ENCODE results near the gene ARMC12. TPM values are rescaled to one million over a fixed set of nuclear protein-coding genes. Genes with fewer than 3 reads are reported as not detected.
"Not testable (repeated sequence)": the region's sequence is repeated elsewhere in the genome, so short reads cannot be mapped to it uniquely, and the experiment has no call there.

Gene ARMC12
- total and polyA plus RNA-seq, 2 donors (not counting 1 experiment from before 2014, with no cell fraction given): 0.17 to 0.50 TPM

- peak; percentile 75 to 88 for DNase-seq (ENCODE audit: low read depth in 2 of 2)
- no peaks in the 10 kb centered on the region for H3K9me3 ChIP-seq (ENCODE audit: control insufficient read depth, insufficient read depth, low read depth, low read length)
Measured at GRCh38 chr6:35731414-35731735, 5.5 kb upstream of the ARMC12 start.

GRCh38 chr6:35731736-35732532 lies 4.9 kb upstream of the ARMC12 start:
- peak overlapping the region; percentile 71 for H3K4me2 ChIP-seq (ENCODE audit: extremely low read depth, insufficient read depth, low read length)

More at GRCh38 chr6:35731414-35731735, 5.5 kb upstream of the ARMC12 start:
- peak overlapping the region; percentile 66 for H3K4me2 ChIP-seq (ENCODE audit: extremely low read depth, insufficient read depth, low read length)
- peak overlapping the region; percentile 62 for H2AFZ ChIP-seq (ENCODE audit: low read length)
- no peaks in the 10 kb centered on the region for H4K20me1 ChIP-seq (ENCODE audit: control insufficient read depth, extremely low read depth, insufficient read depth, low read length)
- H3K79me2 ChIP-seq (ENCODE audit: control insufficient read depth, insufficient read depth, low read length): no peaks in the 10 kb centered on the region
- peak overlapping the region; percentile 83 for H3K9ac ChIP-seq (ENCODE audit: insufficient read depth, low read length)
- H3K36me3 ChIP-seq (ENCODE audit: control insufficient read depth, insufficient read depth, low read length): no peaks in the 10 kb centered on the region
- H3K4me3 ChIP-seq (replicated peaks in 1 of 4; ENCODE audit: control extremely low read depth in 1 of 4, insufficient read depth in 1 of 4, low read depth in 3 of 4, low read length in 4 of 4): peak overlapping the region; percentile 34 to 78 (median 70)
- H3K27me3 ChIP-seq (ENCODE audit: control insufficient read depth, insufficient read depth, low read length): no peaks in the 10 kb centered on the region
- peak overlapping the region; percentile 87 for H3K27ac ChIP-seq (ENCODE audit: insufficient read depth, low read length)
- TF ChIP-seq, protein P1, sequence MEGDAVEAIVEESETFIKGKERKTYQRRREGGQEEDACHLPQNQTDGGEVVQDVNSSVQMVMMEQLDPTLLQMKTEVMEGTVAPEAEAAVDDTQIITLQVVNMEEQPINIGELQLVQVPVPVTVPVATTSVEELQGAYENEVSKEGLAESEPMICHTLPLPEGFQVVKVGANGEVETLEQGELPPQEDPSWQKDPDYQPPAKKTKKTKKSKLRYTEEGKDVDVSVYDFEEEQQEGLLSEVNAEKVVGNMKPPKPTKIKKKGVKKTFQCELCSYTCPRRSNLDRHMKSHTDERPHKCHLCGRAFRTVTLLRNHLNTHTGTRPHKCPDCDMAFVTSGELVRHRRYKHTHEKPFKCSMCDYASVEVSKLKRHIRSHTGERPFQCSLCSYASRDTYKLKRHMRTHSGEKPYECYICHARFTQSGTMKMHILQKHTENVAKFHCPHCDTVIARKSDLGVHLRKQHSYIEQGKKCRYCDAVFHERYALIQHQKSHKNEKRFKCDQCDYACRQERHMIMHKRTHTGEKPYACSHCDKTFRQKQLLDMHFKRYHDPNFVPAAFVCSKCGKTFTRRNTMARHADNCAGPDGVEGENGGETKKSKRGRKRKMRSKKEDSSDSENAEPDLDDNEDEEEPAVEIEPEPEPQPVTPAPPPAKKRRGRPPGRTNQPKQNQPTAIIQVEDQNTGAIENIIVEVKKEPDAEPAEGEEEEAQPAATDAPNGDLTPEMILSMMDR (conservative IDR thresholded peaks at IDR 0.05 in 1 of 2, IDR thresholded peaks at IDR 0.05 in 1 of 2; ENCODE audit: low read depth in 1 of 2, low read length in 2 of 2): no peak
- TF ChIP-seq EZH2 (IDR thresholded peaks at IDR 0.05; ENCODE audit: low read length, missing control alignments): no peak
- peaks cover 26% of the 10 kb centered on the region for H3K4me1 ChIP-seq (ENCODE audit: control insufficient read depth, extremely low read depth, insufficient read depth, low read length)

DNA sequence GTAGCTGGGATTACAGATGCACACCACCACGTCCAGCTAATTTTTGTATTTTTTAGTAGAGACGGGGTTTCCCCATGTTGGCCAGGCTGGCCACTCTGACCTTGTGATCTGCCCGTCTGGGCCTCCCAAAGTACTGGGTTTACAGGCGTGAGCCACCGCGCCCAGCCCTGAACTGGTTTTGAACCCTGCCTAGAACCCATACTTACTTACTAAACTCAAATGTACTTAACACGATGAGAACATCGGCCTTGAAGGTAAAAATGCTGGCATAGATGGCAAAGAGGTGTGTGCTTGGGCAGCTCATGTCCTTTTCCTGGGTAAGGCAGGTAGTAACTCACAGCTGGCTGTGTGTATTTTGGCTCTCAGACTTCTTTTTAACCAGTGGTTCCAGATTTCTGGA lies 3.2 kb upstream of the ARMC12 start:
- peaks cover 8% of the 10 kb centered on the region for H3K4me1 ChIP-seq (ENCODE audit: control insufficient read depth, extremely low read depth, insufficient read depth, low read length)
- H3K27ac ChIP-seq (ENCODE audit: insufficient read depth, low read length): no peak overlapping the region
- no peaks in the 10 kb centered on the region for H3K79me2 ChIP-seq (ENCODE audit: control insufficient read depth, insufficient read depth, low read length)
- no peaks in the 10 kb centered on the region for H4K20me1 ChIP-seq (ENCODE audit: control insufficient read depth, extremely low read depth, insufficient read depth, low read length)
- H3K27me3 ChIP-seq (ENCODE audit: control insufficient read depth, insufficient read depth, low read length): no peaks in the 10 kb centered on the region
- no peaks in the 10 kb centered on the region for H3K36me3 ChIP-seq (ENCODE audit: control insufficient read depth, insufficient read depth, low read length)
- no peak for TF ChIP-seq EZH2 (IDR thresholded peaks at IDR 0.05; ENCODE audit: low read length, missing control alignments)
- TF ChIP-seq, protein P1 (conservative IDR thresholded peaks at IDR 0.05 in 1 of 2, IDR thresholded peaks at IDR 0.05 in 1 of 2; ENCODE audit: low read depth in 1 of 2, low read length in 2 of 2): no peak
- no peak overlapping the region for H3K9ac ChIP-seq (ENCODE audit: insufficient read depth, low read length)
- H2AFZ ChIP-seq (ENCODE audit: low read length): no peak overlapping the region
- no peak for DNase-seq (ENCODE audit: low read depth in 2 of 2)
- no peaks in the 10 kb centered on the region for H3K9me3 ChIP-seq (ENCODE audit: control insufficient read depth, insufficient read depth, low read depth, low read length)
- H3K4me3 ChIP-seq (replicated peaks in 1 of 4; ENCODE audit: control extremely low read depth in 1 of 4, insufficient read depth in 1 of 4, low read depth in 3 of 4, low read length in 4 of 4): no peak overlapping the region
- no peak overlapping the region for H3K4me2 ChIP-seq (ENCODE audit: extremely low read depth, insufficient read depth, low read length)

More at GRCh38 chr6:35731736-35732532, 4.9 kb upstream of the ARMC12 start:
- Histone ChIP-seq H3K79me2 (ENCODE audit: control insufficient read depth, insufficient read depth, low read length) (no peaks in the 10 kb centered on the region), H2AFZ (ENCODE audit: low read length) (peak overlapping the region; percentile 73), H3K4me1 (ENCODE audit: control insufficient read depth, extremely low read depth, insufficient read depth, low read length) (peaks cover 21% of the 10 kb centered on the region), H3K27me3 (ENCODE audit: control insufficient read depth, insufficient read depth, low read length) (no peaks in the 10 kb centered on the region), H3K4me3 (replicated peaks in 1 of 4; ENCODE audit: control extremely low read depth in 1 of 4, insufficient read depth in 1 of 4, low read depth in 3 of 4, low read length in 4 of 4) (peak overlapping the region; percentile 34 to 78 (median 70)), H4K20me1 (ENCODE audit: control insufficient read depth, extremely low read depth, insufficient read depth, low read length) (no peaks in the 10 kb centered on the region), H3K9ac (ENCODE audit: insufficient read depth, low read length) (peak overlapping the region; percentile 83), H3K27ac (ENCODE audit: insufficient read depth, low read length) (peak overlapping the region; percentile 87), H3K9me3 (ENCODE audit: control insufficient read depth, insufficient read depth, low read depth, low read length) (no peaks in the 10 kb centered on the region), H3K36me3 (ENCODE audit: control insufficient read depth, insufficient read depth, low read length) (no peaks in the 10 kb centered on the region)
- TF ChIP-seq, protein P1 (conservative IDR thresholded peaks at IDR 0.05 in 1 of 2, IDR thresholded peaks at IDR 0.05 in 1 of 2; ENCODE audit: low read depth in 1 of 2, low read length in 2 of 2): no peak
- no peak for TF ChIP-seq EZH2 (IDR thresholded peaks at IDR 0.05; ENCODE audit: low read length, missing control alignments)
- peak; percentile 87 to 97 for DNase-seq (ENCODE audit: low read depth in 2 of 2)

GRCh38 chr6:35734319-35734718 lies 2.5 kb upstream of the ARMC12 start:
- not testable (repeated sequence) for H3K79me2 ChIP-seq (ENCODE audit: control insufficient read depth, insufficient read depth, low read length); H3K27ac ChIP-seq (ENCODE audit: insufficient read depth, low read length); H3K4me3 ChIP-seq (replicated peaks in 1 of 4; ENCODE audit: control extremely low read depth in 1 of 4, insufficient read depth in 1 of 4, low read depth in 3 of 4, low read length in 4 of 4); H3K4me1 ChIP-seq (ENCODE audit: control insufficient read depth, extremely low read depth, insufficient read depth, low read length); H3K9ac ChIP-seq (ENCODE audit: insufficient read depth, low read length); H2AFZ ChIP-seq (ENCODE audit: low read length); H3K36me3 ChIP-seq (ENCODE audit: control insufficient read depth, insufficient read depth, low read length); DNase-seq (ENCODE audit: low read depth in 2 of 2); H3K4me2 ChIP-seq (ENCODE audit: extremely low read depth, insufficient read depth, low read length); H3K27me3 ChIP-seq (ENCODE audit: control insufficient read depth, insufficient read depth, low read length); H3K9me3 ChIP-seq (ENCODE audit: control insufficient read depth, insufficient read depth, low read depth, low read length); H4K20me1 ChIP-seq (ENCODE audit: control insufficient read depth, extremely low read depth, insufficient read depth, low read length)

Data from fibroblast of lung (primary cell).